H9 (cell line): ENCODE data around the gene ANO10. TPM values are rescaled to one million over a fixed set of nuclear protein-coding genes. Genes with fewer than 3 reads are reported as not detected.

ENCODE experiments used
- DNase-seq: peaks from one replicate; pipeline ENCODE4 v3.0.0-alpha.2; 2017
- H2AFZ ChIP-seq: one replicate; pipeline ENCODE4 v1.6.1; 2013; ENCODE audit warnings: mild to moderate bottlenecking, low read length, control low read depth, moderate library complexity
- H2AK5ac ChIP-seq: 2 replicates; pipeline ENCODE4 v1.6.1; 2013; ENCODE audit warnings: low read length, control low read depth, mixed read lengths; ENCODE audit not compliant: insufficient read length
- H2BK120ac ChIP-seq: one replicate; pipeline ENCODE4 v1.6.1; 2013; ENCODE audit warnings: low read depth, mild to moderate bottlenecking, low read length, control low read depth, inconsistent platforms; ENCODE audit not compliant: poor library complexity, severe bottlenecking
- H2BK12ac ChIP-seq: 2 replicates; pipeline ENCODE4 v1.6.1; 2013; ENCODE audit warnings: low read length, control low read depth, mixed read lengths, low read depth; ENCODE audit not compliant: insufficient read length
- H2BK15ac ChIP-seq: 2 replicates; pipeline ENCODE4 v1.6.1; 2013; ENCODE audit warnings: low read depth, low read length, control low read depth
- H2BK20ac ChIP-seq: one replicate; pipeline ENCODE4 v1.6.1; 2013; ENCODE audit warnings: low read depth, mild to moderate bottlenecking, low read length, control low read depth, inconsistent platforms; ENCODE audit not compliant: poor library complexity, severe bottlenecking
- H2BK5ac ChIP-seq: 2 replicates; pipeline ENCODE4 v1.6.1; 2013; ENCODE audit warnings: low read length, control low read depth, mixed read lengths; ENCODE audit not compliant: insufficient read length
- H3K14ac ChIP-seq: 2 replicates; pipeline ENCODE4 v1.6.1; 2013; ENCODE audit warnings: low read length, control low read depth; ENCODE audit not compliant: insufficient read depth
- H3K18ac ChIP-seq: 2 replicates; pipeline ENCODE4 v1.6.1; 2013; ENCODE audit warnings: low read depth, mild to moderate bottlenecking, mixed read lengths, low read length, control low read depth; ENCODE audit not compliant: insufficient read length
- H3K23ac ChIP-seq: 2 replicates; pipeline ENCODE4 v1.6.1; 2013; ENCODE audit warnings: low read length, control low read depth, mixed read lengths, low read depth; ENCODE audit not compliant: insufficient read length
- H3K23me2 ChIP-seq: 2 replicates; pipeline ENCODE4 v1.6.1; 2013; ENCODE audit warnings: low read depth, mild to moderate bottlenecking, mixed read lengths, low read length, control low read depth; ENCODE audit not compliant: insufficient read length, poor library complexity, severe bottlenecking
- H3K27ac ChIP-seq: 2 replicates; pipeline ENCODE4 v1.5.1; 2013; ENCODE audit warnings: low read length, control low read depth, mixed read lengths, low read depth; ENCODE audit not compliant: insufficient read length
- H3K27me3 ChIP-seq: 2 replicates; pipeline ENCODE4 v1.6.1; 2013; ENCODE audit warnings: low read length, control low read depth, inconsistent platforms; ENCODE audit not compliant: insufficient read depth
- H3K4ac ChIP-seq: 2 replicates; pipeline ENCODE4 v1.6.1; 2013; ENCODE audit warnings: low read depth, mild to moderate bottlenecking, control low read depth, inconsistent platforms, low read length, moderate library complexity
- H3K4me1 ChIP-seq: 2 replicates; pipeline ENCODE4 v1.6.1; 2013; ENCODE audit warnings: low read length, control low read depth, inconsistent platforms; ENCODE audit not compliant: insufficient read depth
- H3K4me2 ChIP-seq: 2 replicates; pipeline ENCODE4 v1.6.1; 2013; ENCODE audit warnings: low read length, control low read depth, mixed read lengths; ENCODE audit not compliant: insufficient read length, insufficient read depth
- H3K56ac ChIP-seq: 2 replicates; pipeline ENCODE4 v1.6.1; 2013; ENCODE audit warnings: low read depth, mild to moderate bottlenecking, mixed read lengths, low read length, control low read depth; ENCODE audit not compliant: insufficient read length
- H3K79me1 ChIP-seq: 2 replicates; pipeline ENCODE4 v1.6.1; 2013; ENCODE audit warnings: low read depth, mild to moderate bottlenecking, moderate library complexity, low read length, control low read depth, inconsistent platforms; ENCODE audit not compliant: insufficient read depth, poor library complexity, severe bottlenecking
- H3K79me2 ChIP-seq: 2 replicates; pipeline ENCODE4 v1.6.1; 2013; ENCODE audit warnings: low read length, control low read depth, inconsistent platforms; ENCODE audit not compliant: insufficient read depth
- H3K9ac ChIP-seq: 2 replicates; pipeline ENCODE4 v1.6.1; 2013; ENCODE audit warnings: low read length, control low read depth, mixed read lengths; ENCODE audit not compliant: insufficient read length; ENCODE audit errors: extremely low read depth
- H3K9me3 ChIP-seq: one replicate; pipeline ENCODE4 v1.6.1; 2013; ENCODE audit warnings: low read depth, low read length, inconsistent platforms; ENCODE audit not compliant: control insufficient read depth
- H3T11ph ChIP-seq: one replicate; pipeline ENCODE4 v1.6.1; 2013; ENCODE audit warnings: mild to moderate bottlenecking, low read length, control low read depth, inconsistent platforms
- H4K20me1 ChIP-seq: one replicate; pipeline ENCODE4 v1.6.1; 2013; ENCODE audit not compliant: control insufficient read depth, insufficient read length, insufficient read depth
- H4K5ac ChIP-seq: 2 replicates; pipeline ENCODE4 v1.6.1; 2013; ENCODE audit warnings: low read depth, mild to moderate bottlenecking, mixed read lengths, low read length, control low read depth; ENCODE audit not compliant: insufficient read length
- H4K8ac ChIP-seq: replicated peaks from 2 replicates; pipeline ENCODE4 v1.6.1; 2013; ENCODE audit warnings: low read length, control low read depth, mixed read lengths, low read depth; ENCODE audit not compliant: insufficient read length
- H4K91ac ChIP-seq: 2 replicates; pipeline ENCODE4 v1.6.1; 2013; ENCODE audit warnings: low read depth, mild to moderate bottlenecking, moderate library complexity, mixed read lengths, low read length, control low read depth; ENCODE audit not compliant: insufficient read length
- H3K27ac Mint-ChIP-seq, 3 experiments: 2 replicates in 2 of 3; 3 replicates in 1 of 3; pipeline ENCODE4 v1.8.0; 2020 to 2021; ENCODE audit warnings: mixed read lengths in 3 of 3, mild to moderate bottlenecking in 1 of 3, moderate library complexity in 1 of 3
- H3K27me3 Mint-ChIP-seq: 2 replicates; pipeline ENCODE4 v1.8.0; 2021; ENCODE audit warnings: low read depth, mild to moderate bottlenecking, moderate library complexity, mixed read lengths
- H3K36me3 Mint-ChIP-seq, 3 experiments: 2 replicates in 2 of 3; 3 replicates in 1 of 3; pipeline ENCODE4 v1.8.0; 2020 to 2021; ENCODE audit warnings: low read depth in 3 of 3, mixed read lengths in 3 of 3; ENCODE audit not compliant: insufficient read depth in 1 of 3
- H3K4me1 Mint-ChIP-seq, 2 experiments: 2 replicates each; pipeline ENCODE4 v1.8.0; 2020; ENCODE audit warnings: mixed read lengths in 2 of 2
- H3K4me3 Mint-ChIP-seq, 2 experiments: 2 replicates in 1 of 2; 3 replicates in 1 of 2; pipeline ENCODE4 v1.8.0; 2020 to 2021; ENCODE audit warnings: mild to moderate bottlenecking in 2 of 2, mixed read lengths in 2 of 2, moderate library complexity in 1 of 2
- H3K9me3 Mint-ChIP-seq, 2 experiments: 2 replicates in 1 of 2; 3 replicates in 1 of 2; pipeline ENCODE4 v1.8.0; 2020; ENCODE audit warnings: mild to moderate bottlenecking in 2 of 2, mixed read lengths in 2 of 2, moderate library complexity in 1 of 2
- WGBS: extraction: QIAGEN DNeasy Blood & Tissue Kit; methylation state at CpG from one replicate; pipeline ENCODE4 v1.1.7; 2013; ENCODE audit warnings: missing lambda C conversion rate, low lambda C conversion rate, mixed read lengths; ENCODE audit not compliant: insufficient read length; ENCODE audit errors: extremely low coverage; 5-methylcytosine and 5-hydroxymethylcytosine counted together
- total RNA-seq: library from RNA; stranded (reverse); gene quantifications from 2 replicates; pipeline ENCODE4 v1.2.1, GENCODE V29; 2021
- TF ChIP-seq, protein P1 (sequence below): fragments of 200-600 bp; sonication (generic); conservative IDR thresholded peaks from 3 replicates; pipeline ENCODE4 v1.8.0; 2021; ENCODE audit warnings: antibody characterized with exemption, mild to moderate bottlenecking

ANO10 gene
- total RNA-seq, 1 experiment from 2014 or later: 38.7 TPM

DNA sequence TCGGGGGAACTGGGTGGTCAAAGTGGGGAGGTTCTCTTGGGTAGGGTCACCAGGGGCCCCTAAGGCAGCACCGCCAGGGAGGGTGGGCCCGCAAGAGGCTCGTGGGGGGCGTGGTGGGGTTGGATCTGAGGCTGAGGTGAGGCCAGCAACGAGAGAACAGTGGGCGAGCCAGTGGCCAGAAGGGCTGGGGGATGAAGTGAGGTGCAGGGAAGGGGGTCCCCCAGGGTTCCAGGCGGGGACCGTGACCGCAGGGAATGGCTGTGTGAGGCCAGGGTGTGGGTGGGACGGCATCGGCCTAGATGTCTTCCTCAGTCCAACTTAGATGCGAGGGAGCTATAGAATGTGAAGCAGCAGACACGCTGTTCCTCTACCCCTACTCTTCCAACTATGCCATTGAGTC is 257.3 kb downstream of the ANO10 start:
- Histone ChIP-seq H3K9me3 (no peaks in the 10 kb centered on the region), H3K14ac (no peak overlapping the region), H2AK5ac (no peak overlapping the region), H3K23me2 (no peaks in the 10 kb centered on the region), H2BK20ac (no peak overlapping the region), H2BK15ac (no peak overlapping the region), H3K4me2 (no peak overlapping the region), H3K4ac (no peak overlapping the region), H3K18ac (no peak overlapping the region), H3K56ac (no peak overlapping the region), H3K23ac (no peak overlapping the region), H2BK120ac (no peak overlapping the region), H3K27me3 (no peaks in the 10 kb centered on the region), H2BK12ac (no peak overlapping the region), H2AFZ (no peak overlapping the region), H2BK5ac (no peak overlapping the region), H4K8ac (no peak overlapping the region), H3K79me2 (no peaks in the 10 kb centered on the region), H3T11ph (no peak overlapping the region), H3K27ac (no peak overlapping the region), H3K9ac (no peak overlapping the region), H4K20me1 (no peaks in the 10 kb centered on the region), H4K5ac (no peak overlapping the region), H3K4me1 (peaks cover 4% of the 10 kb centered on the region; the same call in 1 of the 2 replicates), H3K79me1 (no peaks in the 10 kb centered on the region), H4K91ac (no peak overlapping the region)
- peaks cover 4% of the 10 kb centered on the region for H3K27me3 Mint-ChIP-seq
- no CpG with 5 or more reads among the region's 14 CpGs for WGBS
- no peaks in the 10 kb centered on the region for H3K9me3 Mint-ChIP-seq
- H3K36me3 Mint-ChIP-seq: peaks cover 10 to 29% (median 13%) of the 10 kb centered on the region in 3 experiments
- DNase-seq: no peak
- TF ChIP-seq, protein P1, sequence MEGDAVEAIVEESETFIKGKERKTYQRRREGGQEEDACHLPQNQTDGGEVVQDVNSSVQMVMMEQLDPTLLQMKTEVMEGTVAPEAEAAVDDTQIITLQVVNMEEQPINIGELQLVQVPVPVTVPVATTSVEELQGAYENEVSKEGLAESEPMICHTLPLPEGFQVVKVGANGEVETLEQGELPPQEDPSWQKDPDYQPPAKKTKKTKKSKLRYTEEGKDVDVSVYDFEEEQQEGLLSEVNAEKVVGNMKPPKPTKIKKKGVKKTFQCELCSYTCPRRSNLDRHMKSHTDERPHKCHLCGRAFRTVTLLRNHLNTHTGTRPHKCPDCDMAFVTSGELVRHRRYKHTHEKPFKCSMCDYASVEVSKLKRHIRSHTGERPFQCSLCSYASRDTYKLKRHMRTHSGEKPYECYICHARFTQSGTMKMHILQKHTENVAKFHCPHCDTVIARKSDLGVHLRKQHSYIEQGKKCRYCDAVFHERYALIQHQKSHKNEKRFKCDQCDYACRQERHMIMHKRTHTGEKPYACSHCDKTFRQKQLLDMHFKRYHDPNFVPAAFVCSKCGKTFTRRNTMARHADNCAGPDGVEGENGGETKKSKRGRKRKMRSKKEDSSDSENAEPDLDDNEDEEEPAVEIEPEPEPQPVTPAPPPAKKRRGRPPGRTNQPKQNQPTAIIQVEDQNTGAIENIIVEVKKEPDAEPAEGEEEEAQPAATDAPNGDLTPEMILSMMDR: no peak
- H3K4me3 Mint-ChIP-seq: no peak overlapping the region
- H3K27ac Mint-ChIP-seq: no peak overlapping the region; a peak in 1 of 7 replicates
- peaks cover 34 to 38% of the 10 kb centered on the region in 2 experiments for H3K4me1 Mint-ChIP-seq
